ENCODE measurements around the gene IL31RA.

DNA sequence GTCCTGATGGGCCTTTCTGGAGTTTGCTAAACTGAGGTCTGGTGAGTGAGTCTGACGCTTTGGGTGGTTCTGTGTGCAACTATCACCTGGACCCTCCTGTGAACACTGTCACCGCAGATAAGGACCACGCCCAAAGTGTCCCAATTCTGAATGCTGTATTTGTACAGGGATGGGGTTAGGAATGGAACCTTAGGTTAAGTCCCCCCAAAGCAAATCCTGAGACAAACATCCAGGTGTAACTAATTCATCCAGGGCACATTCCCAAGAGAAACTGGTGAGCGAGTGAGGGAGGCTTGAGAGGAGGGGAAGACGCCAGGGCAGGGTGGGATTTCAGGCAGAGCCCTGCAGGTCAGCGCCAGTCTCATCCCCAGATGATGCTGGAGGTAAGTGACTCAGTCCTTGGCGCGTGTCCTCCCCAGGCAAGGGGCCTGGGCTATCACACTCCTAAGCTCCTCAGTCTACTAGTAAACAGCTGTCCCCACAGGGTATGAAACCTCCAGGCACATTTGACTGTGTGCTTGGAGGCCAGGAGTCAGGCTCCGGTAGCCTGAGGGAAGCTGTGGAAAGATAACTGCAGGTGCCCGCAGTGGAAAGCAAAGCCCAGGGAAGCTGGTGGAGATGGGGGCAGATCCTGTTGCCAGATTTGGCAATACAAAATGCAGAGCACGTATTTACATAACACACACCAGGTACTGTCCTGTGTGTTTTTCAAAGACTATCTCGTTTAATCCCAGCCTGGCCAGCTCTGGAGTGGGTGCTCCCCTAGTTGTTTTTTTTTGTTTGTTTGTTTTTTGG, 76.9 kb downstream of the IL31RA start:
- TF ChIP-seq POLR2A (IDR thresholded peaks at IDR 0.05) (no peak), EP300 (IDR thresholded peaks at IDR 0.05) (no peak)
- TF ChIP-seq, protein P1, sequence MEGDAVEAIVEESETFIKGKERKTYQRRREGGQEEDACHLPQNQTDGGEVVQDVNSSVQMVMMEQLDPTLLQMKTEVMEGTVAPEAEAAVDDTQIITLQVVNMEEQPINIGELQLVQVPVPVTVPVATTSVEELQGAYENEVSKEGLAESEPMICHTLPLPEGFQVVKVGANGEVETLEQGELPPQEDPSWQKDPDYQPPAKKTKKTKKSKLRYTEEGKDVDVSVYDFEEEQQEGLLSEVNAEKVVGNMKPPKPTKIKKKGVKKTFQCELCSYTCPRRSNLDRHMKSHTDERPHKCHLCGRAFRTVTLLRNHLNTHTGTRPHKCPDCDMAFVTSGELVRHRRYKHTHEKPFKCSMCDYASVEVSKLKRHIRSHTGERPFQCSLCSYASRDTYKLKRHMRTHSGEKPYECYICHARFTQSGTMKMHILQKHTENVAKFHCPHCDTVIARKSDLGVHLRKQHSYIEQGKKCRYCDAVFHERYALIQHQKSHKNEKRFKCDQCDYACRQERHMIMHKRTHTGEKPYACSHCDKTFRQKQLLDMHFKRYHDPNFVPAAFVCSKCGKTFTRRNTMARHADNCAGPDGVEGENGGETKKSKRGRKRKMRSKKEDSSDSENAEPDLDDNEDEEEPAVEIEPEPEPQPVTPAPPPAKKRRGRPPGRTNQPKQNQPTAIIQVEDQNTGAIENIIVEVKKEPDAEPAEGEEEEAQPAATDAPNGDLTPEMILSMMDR (IDR thresholded peaks at IDR 0.05) = no peak
